Ishikawa (cell line): Measurements from ENCODE around the gene MED10.

Source experiments
- CREB1 ChIP-seq: IDR thresholded peaks from 2 replicates; pipeline ENCODE4 v1.6.1; 2012; ENCODE audit warnings: low read depth
- EGR1 ChIP-seq: IDR thresholded peaks from 2 replicates; pipeline ENCODE4 v1.6.1; 2012
- EP300 ChIP-seq: IDR thresholded peaks from 2 replicates; pipeline ENCODE4 v1.6.1; 2012; ENCODE audit warnings: borderline replicate concordance
- FOXM1 ChIP-seq: IDR thresholded peaks from 2 replicates; pipeline ENCODE4 v1.6.1; 2012; ENCODE audit warnings: low read depth, borderline replicate concordance
- NFIC ChIP-seq: IDR thresholded peaks from 2 replicates; pipeline ENCODE4 v1.6.1; 2012
- RAD21 ChIP-seq: IDR thresholded peaks from 2 replicates; pipeline ENCODE4 v1.6.1; 2012; ENCODE audit warnings: low read depth
- TAF1 ChIP-seq: IDR thresholded peaks from 2 replicates; pipeline ENCODE4 v1.6.1; 2012; ENCODE audit warnings: low read depth, mild to moderate bottlenecking
- TCF12 ChIP-seq: IDR thresholded peaks from 2 replicates; pipeline ENCODE4 v1.6.1; 2012; ENCODE audit warnings: low read depth
- TEAD4 ChIP-seq: IDR thresholded peaks from 2 replicates; pipeline ENCODE4 v1.6.1; 2012
- YY1 ChIP-seq: IDR thresholded peaks from 2 replicates; pipeline ENCODE4 v1.6.1; 2012; ENCODE audit warnings: low read depth
- ZBTB7A ChIP-seq: IDR thresholded peaks from 2 replicates; pipeline ENCODE4 v1.6.1; 2012; ENCODE audit warnings: low read depth
- TF ChIP-seq, protein P1 (sequence below): IDR thresholded peaks from 2 replicates; pipeline ENCODE4 v1.6.1; 2012
- TF ChIP-seq, protein P2 (sequence below): IDR thresholded peaks from 2 replicates; pipeline ENCODE4 v1.6.1; 2012; ENCODE audit warnings: low read depth, mild to moderate bottlenecking
- TF ChIP-seq, protein P3 (sequence below): IDR thresholded peaks from 2 replicates; pipeline ENCODE4 v1.6.1; 2012

DNA sequence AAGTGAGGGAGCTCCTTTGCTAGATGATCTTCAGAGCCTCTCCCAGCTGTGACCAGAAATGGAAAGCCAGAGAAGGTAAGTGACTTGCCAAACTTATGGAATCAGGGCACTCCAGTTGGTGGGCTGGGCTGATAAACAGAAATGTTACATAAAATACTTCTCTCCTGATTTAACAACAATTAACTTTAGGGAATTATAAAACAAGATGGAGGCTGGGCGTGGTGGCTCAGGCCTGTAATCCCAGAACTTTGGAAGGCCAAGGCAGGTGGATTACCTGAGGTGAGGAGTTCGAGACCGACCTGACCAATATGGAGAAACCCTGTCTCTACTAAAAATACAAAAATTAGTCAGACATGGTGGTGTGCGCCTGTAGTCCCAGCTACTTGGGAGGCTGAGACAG, 899 bp upstream of the MED10 start:
- TF ChIP-seq NFIC, result no peak
- no peak for TF ChIP-seq RAD21
- TF ChIP-seq, protein P1, sequence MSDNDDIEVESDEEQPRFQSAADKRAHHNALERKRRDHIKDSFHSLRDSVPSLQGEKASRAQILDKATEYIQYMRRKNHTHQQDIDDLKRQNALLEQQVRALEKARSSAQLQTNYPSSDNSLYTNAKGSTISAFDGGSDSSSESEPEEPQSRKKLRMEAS, result no peak
- TF ChIP-seq TAF1, result no peak
- TF ChIP-seq, protein P2, sequence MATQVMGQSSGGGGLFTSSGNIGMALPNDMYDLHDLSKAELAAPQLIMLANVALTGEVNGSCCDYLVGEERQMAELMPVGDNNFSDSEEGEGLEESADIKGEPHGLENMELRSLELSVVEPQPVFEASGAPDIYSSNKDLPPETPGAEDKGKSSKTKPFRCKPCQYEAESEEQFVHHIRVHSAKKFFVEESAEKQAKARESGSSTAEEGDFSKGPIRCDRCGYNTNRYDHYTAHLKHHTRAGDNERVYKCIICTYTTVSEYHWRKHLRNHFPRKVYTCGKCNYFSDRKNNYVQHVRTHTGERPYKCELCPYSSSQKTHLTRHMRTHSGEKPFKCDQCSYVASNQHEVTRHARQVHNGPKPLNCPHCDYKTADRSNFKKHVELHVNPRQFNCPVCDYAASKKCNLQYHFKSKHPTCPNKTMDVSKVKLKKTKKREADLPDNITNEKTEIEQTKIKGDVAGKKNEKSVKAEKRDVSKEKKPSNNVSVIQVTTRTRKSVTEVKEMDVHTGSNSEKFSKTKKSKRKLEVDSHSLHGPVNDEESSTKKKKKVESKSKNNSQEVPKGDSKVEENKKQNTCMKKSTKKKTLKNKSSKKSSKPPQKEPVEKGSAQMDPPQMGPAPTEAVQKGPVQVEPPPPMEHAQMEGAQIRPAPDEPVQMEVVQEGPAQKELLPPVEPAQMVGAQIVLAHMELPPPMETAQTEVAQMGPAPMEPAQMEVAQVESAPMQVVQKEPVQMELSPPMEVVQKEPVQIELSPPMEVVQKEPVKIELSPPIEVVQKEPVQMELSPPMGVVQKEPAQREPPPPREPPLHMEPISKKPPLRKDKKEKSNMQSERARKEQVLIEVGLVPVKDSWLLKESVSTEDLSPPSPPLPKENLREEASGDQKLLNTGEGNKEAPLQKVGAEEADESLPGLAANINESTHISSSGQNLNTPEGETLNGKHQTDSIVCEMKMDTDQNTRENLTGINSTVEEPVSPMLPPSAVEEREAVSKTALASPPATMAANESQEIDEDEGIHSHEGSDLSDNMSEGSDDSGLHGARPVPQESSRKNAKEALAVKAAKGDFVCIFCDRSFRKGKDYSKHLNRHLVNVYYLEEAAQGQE, result no peak
- TF ChIP-seq TEAD4, result no peak
- TF ChIP-seq EP300, result no peak
- no peak for TF ChIP-seq TCF12
- TF ChIP-seq EGR1, result no peak
- TF ChIP-seq FOXM1, result no peak
- TF ChIP-seq ZBTB7A, result no peak
- TF ChIP-seq CREB1, result no peak
- TF ChIP-seq, protein P3, sequence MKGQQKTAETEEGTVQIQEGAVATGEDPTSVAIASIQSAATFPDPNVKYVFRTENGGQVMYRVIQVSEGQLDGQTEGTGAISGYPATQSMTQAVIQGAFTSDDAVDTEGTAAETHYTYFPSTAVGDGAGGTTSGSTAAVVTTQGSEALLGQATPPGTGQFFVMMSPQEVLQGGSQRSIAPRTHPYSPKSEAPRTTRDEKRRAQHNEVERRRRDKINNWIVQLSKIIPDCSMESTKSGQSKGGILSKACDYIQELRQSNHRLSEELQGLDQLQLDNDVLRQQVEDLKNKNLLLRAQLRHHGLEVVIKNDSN, result no peak
- no peak for TF ChIP-seq YY1
